Thyroid gland (tissue), 4 donors: ENCODE measurements around the gene IL33. TPM values are rescaled to one million over a fixed set of nuclear protein-coding genes. Genes with fewer than 3 reads are reported as not detected.

Experiments
- DNase-seq, 2 donors: peaks; one replicate each; pipeline ENCODE4 v3.0.0-alpha.2; 2019
- H3K27ac ChIP-seq, 3 donors: fragments of 200-600 bp; sonication (generic); 1 replicate in 2 of 3; 2 replicates in 1 of 3; pipeline ENCODE4 v1.5.1; 2016 to 2019; ENCODE audit warnings: mild to moderate bottlenecking in 1 of 3, moderate library complexity in 1 of 3
- H3K27me3 ChIP-seq: fragments of 200-600 bp; sonication (generic); one replicate; pipeline ENCODE4 v1.5.1; 2019
- H3K36me3 ChIP-seq, 2 donors: fragments of 200-600 bp; sonication (generic); one replicate each; pipeline ENCODE4 v1.5.1; 2016 to 2019
- H3K4me1 ChIP-seq, 2 donors: fragments of 200-600 bp; sonication (generic); one replicate each; pipeline ENCODE4 v1.5.1; 2017 to 2019
- H3K4me3 ChIP-seq, 3 donors: fragments of 200-600 bp; sonication (generic); replicated peaks in 1 of 3; 1 replicate in 2 of 3; 2 replicates in 1 of 3; pipeline ENCODE4 v1.5.1; 2016; ENCODE audit warnings: mild to moderate bottlenecking in 1 of 3
- H3K9me3 ChIP-seq: fragments of 200-600 bp; sonication (generic); one replicate; pipeline ENCODE4 v1.5.1; 2017
- CTCF ChIP-seq, 6 experiments: fragments of 200-600 bp in 3 of 6; fragments of 450-650 bp in 3 of 6; sonication (generic) in 3 of 6; IDR thresholded peaks; one replicate each; pipeline ENCODE4 v1.5.1; 2016 to 2019; ENCODE audit warnings: antibody characterized with exemption in 6 of 6, mild to moderate bottlenecking in 2 of 6, inconsistent platforms in 1 of 6, moderate library complexity in 1 of 6
- POLR2A ChIP-seq, 2 donors: fragments of 450-650 bp; IDR thresholded peaks; one replicate each; pipeline ENCODE4 v1.6.1; 2017; ENCODE audit warnings: antibody characterized with exemption in 2 of 2, mild to moderate bottlenecking in 2 of 2, moderate library complexity in 1 of 2
- WGBS, 2 donors: methylation state at CpG; one replicate each; pipeline ENCODE4 v1.1.5; 2017; 5-methylcytosine and 5-hydroxymethylcytosine counted together
- intact Hi-C: fragments of 100-400 bp; cut with DNase I; formaldehyde crosslinking; loops from one replicate; pipeline ENCODE4 v1.15.1; 2023
- total RNA-seq, 4 donors: library from RNA; depleted of rRNA; stranded (reverse); fragments of >200 nt; gene quantifications; one replicate each; pipeline ENCODE4 v1.2.3, GENCODE V29; 2016

Gene IL33
- total RNA-seq, 4 donors from 2014 or later = 15.7 to 33.9 (median 19.9) TPM

- Histone ChIP-seq H3K9me3 (no peaks in the 10 kb centered on the region), H3K4me3 (no peak overlapping the region), H3K36me3 (no peaks in the 10 kb centered on the region), H3K27me3 (no peaks in the 10 kb centered on the region), H3K27ac (no peak overlapping the region), H3K4me1 (no peaks in the 10 kb centered on the region)
- intact Hi-C loops = no loop called here
- WGBS, 2 donors = 86 to 89% methylated on average over 3 of the region's 3 CpGs
- TF ChIP-seq CTCF (IDR thresholded peaks at IDR 0.05) (no peak), POLR2A (IDR thresholded peaks at IDR 0.05) (no peak)
- DNase-seq = no peak
Observed at GRCh38 chr9:6271508-6272228, 56.1 kb downstream of the IL33 start.

DNA sequence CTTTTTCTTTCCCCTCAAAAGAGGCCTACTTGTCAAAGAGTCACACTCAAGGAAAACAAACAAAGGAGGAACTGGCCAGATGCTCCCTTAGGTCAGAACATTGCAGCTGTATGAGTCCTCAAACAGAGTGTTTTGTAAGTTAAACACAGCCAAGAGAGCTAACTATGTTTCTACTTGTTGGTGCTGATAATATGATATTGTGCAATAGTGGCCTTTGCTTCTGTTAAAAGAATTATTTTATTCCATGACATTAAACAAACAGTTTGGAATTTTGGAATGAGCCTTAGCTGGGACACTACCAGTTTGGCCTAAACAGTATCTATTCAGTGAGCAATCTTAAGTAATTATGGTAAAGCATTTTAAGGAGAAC, 56.6 kb downstream of the IL33 start:
- no peak for DNase-seq
- no peaks in the 10 kb centered on the region for H3K9me3 ChIP-seq
- no peak overlapping the region for H3K27ac ChIP-seq
- intact Hi-C loops = no loop called here
- no peak for TF ChIP-seq POLR2A (IDR thresholded peaks at IDR 0.05)
- TF ChIP-seq CTCF (IDR thresholded peaks at IDR 0.05) = no peak
- no peak overlapping the region for H3K4me3 ChIP-seq
- H3K36me3 ChIP-seq = no peaks in the 10 kb centered on the region
- H3K27me3 ChIP-seq = no peaks in the 10 kb centered on the region
- H3K4me1 ChIP-seq = no peaks in the 10 kb centered on the region

- 63 to 79% methylated on average over 3 of the region's 3 CpGs for WGBS, 2 donors
- Histone ChIP-seq H3K4me1 (no peaks in the 10 kb centered on the region), H3K9me3 (no peaks in the 10 kb centered on the region), H3K36me3 (no peaks in the 10 kb centered on the region), H3K4me3 (no peak overlapping the region), H3K27ac (no peak overlapping the region), H3K27me3 (no peaks in the 10 kb centered on the region)
- DNase-seq = no peak
- TF ChIP-seq CTCF (IDR thresholded peaks at IDR 0.05) (no peak), POLR2A (IDR thresholded peaks at IDR 0.05) (no peak)
- intact Hi-C loops = no loop called here
Observed at GRCh38 chr9:6277417-6277816, 61.8 kb downstream of the IL33 start.

DNA sequence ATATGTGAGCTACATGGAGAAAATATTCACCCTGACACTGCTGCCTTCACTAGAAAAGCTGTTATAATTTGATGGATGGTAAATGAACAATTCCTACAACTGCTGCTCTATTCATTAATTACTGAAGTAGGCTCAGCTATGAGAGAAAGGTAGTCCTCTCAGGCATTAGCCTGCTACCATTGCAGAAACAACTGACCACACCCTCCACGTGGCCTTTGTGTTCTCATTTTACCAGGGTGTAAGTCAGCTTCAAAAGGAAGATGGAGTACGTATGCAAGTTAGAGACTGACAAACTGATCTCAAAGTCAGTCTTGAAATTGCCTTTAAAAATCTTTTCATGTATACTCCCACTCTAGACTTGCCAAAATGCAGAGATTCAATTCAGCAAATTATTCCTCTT, 86.3 kb downstream of the IL33 start:
- TF ChIP-seq POLR2A (IDR thresholded peaks at IDR 0.05) = no peak
- no peak for TF ChIP-seq CTCF (IDR thresholded peaks at IDR 0.05)
- 24 to 48% methylated on average over 2 of the region's 2 CpGs for WGBS, 2 donors
- intact Hi-C loops = no loop called here

DNA sequence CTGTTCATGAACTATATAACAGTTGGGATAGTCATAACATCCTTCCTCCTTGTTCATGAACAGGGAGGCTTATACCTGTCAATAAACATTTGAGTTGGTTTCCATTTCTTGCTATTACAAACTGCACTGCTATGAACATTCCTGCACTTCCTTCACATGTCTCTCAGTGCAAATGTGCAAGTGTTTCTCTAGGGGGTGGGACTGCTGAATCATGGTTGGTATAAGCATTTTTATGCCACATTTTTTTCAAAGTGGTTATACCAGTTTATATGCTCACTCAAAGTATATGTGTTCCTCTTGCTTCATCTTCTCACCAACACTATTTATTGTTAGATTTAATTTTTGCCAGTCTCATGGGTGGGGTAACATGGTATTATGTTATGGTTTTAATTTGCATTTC, 86.8 kb downstream of the IL33 start:
- no peaks in the 10 kb centered on the region for H3K27me3 ChIP-seq
- no peaks in the 10 kb centered on the region for H3K36me3 ChIP-seq
- intact Hi-C loops = no loop called here
- DNase-seq = no peak
- TF ChIP-seq CTCF (IDR thresholded peaks at IDR 0.05) (no peak), POLR2A (IDR thresholded peaks at IDR 0.05) (no peak)
- no peaks in the 10 kb centered on the region for H3K4me1 ChIP-seq
- no peaks in the 10 kb centered on the region for H3K9me3 ChIP-seq
- H3K27ac ChIP-seq = no peak overlapping the region
- H3K4me3 ChIP-seq = no peak overlapping the region

More for the DNA sequence above, 86.3 kb downstream of the IL33 start:
- Histone ChIP-seq H3K36me3 (no peaks in the 10 kb centered on the region), H3K9me3 (no peaks in the 10 kb centered on the region), H3K27me3 (no peaks in the 10 kb centered on the region), H3K27ac (no peak overlapping the region), H3K4me3 (no peak overlapping the region), H3K4me1 (no peaks in the 10 kb centered on the region)
- no peak for DNase-seq
